Stimulated activated naive CD4-positive, alpha-beta T cell treated with Interleukin-2 at 50 U/mL for 16 hours (primary cell): ENCODE results near the gene FNDC3A.
"Not testable (repeated sequence)": the region's sequence is repeated elsewhere in the genome, so short reads cannot be mapped to it uniquely, and the experiment has no call there.

ENCODE experiments used
- DNase-seq: peaks from one replicate; lab custom pipeline; 2025; lab: John Stamatoyannopoulos, UW

FNDC3A gene

DNA sequence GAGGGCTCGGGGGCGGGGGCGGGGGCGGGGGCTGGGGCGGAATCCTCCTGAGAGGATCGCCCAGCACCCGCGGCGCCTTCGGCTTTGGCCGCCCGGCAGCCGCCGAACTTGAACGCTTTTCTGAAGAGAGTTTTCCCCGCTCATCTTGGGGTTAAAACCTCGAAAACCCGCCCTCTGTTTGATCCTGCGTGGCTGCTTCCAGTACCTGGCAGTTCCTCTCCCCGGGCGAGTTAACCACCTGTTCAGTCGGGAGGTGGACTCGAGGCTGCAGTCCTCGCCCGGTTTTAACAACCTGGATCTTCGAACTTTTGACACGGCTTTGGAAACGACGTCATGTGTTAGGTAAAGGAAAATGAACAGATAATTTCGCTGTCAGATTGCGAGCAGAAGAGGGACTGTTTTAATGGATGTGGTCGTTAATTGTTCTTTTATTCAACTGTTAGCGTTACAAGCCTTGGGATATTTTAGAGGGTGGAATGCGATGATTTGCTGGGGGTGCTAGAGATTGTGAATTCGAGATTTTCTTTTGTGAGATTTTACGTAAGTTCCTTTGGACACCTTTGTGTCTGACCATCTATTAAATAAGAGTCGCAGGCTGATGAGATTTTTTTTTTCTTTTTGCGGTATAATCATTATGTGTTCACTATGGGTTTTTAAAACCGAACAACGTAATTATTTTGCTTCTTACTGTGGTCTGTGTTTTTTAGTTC is 1.0 kb downstream of the FNDC3A start:
- no peak for DNase-seq

GRCh38 chr13:48977286-48977625 is 1.5 kb downstream of the FNDC3A start:
- DNase-seq = no peak

DNA sequence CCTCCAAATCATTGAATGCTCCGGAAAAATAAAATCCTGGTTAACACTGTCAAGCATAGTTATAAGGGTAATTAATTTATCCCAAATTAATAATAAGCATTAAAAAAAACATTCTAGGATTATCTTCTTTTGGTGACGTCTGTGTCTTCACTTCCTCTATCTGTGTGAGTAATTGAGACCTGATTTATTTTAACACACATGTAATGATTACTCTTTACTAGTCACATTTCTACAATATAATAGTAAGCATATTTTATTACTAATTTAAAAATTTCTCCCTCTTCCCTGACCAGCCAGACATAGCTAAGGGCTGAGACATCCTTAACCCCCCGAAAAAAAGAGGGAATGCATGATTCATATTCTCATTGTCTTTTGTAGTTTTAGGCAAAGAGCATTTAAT is 2.3 kb downstream of the FNDC3A start:
- DNase-seq = no peak

DNA sequence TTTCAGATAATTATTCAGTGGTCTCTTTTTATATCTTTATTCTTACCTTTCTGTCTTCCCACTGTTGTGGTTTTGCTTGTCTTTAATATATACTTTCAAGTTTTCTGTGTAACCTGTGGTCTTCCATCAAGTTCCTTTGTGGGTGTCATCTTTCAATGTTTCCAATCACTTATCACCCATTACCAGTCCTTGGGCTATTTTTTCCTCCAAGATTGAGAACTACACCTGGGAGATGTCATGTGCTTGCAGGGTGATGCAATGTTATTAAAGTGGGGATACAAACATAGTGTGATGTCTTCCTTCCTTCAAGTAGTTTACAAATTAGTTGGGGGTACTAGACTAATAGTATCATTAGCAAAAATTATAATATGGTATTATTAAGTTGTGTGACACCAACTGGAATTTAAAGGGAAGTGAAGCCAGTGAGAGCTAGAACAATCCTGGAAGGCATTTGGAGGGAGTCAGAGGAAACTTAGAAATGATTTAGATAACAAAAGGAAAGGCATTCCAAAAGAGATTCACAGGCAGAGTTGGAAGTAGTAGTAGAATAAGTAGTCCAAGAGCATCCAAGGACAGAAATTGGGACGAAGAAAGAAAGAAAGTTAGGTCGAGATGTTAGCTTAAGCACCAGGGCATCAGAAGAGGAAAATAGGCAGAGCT is 3.4 kb downstream of the FNDC3A start:
- no peak for DNase-seq

DNA sequence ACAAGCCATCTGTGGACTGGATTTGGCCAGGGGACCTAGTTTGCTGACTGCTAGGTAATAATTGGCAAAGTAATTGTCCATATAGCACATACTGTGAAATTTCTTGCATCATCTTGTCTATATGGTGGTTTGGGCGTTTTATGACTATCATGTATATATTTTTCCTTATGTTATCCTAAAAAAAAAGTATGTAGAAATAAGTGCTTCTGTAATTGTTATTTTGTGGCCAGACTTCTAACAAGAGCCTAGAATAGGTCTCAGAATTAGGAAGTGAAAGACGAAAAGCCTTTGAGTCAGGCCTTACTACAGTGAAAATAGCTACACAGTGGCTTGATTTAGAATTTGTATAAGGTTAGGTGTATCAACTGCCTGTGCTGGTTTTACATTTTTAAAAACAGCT is 4.2 kb downstream of the FNDC3A start:
- DNase-seq = no peak

DNA sequence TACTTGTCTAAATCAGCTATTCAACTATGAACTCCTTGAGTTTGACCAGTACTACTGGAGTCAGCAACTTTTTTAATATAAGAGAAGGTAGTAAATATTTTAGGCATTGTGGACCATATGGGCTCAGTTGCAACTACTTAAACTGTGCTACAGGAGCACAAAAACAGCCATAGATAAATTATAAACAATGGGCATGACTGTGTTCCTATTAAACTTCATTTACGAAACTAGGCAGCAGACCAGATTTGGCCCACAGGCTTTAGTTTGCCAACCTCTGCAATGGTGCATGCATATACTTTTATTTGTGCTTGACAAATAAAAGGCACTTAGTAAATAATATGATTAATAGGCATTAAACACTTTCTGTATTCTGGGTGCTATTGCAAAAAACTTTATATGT is 7.6 kb downstream of the FNDC3A start:
- no peak for DNase-seq

DNA sequence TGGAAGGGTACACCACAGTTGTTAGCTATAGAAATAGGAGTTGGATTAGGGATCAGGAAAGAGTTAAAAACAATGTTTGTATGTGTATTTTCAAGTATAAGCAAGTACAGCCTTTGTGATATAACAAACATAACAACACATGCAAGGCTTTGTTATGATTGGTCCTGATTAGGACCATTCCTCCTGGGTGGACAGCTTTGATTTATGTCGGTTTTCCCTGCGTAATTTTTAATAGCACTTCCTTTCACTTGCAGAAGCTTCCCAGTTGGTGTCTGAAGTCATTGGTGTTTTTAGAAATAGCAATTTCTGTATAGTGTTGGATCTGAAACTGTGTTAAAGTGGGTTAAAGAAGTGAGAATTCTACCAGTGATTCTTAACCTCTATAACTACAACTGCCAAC is 10.0 kb downstream of the FNDC3A start:
- no peak for DNase-seq

GRCh38 chr13:48990900-48991299 is 15.2 kb downstream of the FNDC3A start:
- DNase-seq = no peak

DNA sequence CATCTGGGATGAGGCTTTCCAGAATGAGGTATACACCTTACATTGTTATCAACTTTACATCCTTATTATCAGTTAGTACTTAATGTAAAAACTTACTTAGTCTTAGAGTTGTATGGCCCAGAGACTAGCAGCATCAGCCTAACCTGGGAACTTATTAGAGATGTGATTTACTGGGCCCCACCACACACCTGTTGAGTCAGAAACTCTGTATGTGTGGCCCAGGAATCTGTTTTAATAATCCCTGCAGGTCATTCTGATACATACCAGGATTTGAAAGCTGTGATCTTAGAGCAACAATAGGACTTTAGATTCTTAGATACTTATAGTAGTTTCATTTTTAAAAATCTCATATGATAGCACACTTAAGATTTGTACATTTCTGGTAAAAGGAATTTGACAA is 17.4 kb downstream of the FNDC3A start:
- DNase-seq = no peak

GRCh38 chr13:48994706-48995105 is 19.0 kb downstream of the FNDC3A start:
- DNase-seq = no peak

- DNase-seq = no peak
Observed at GRCh38 chr13:48998641-48999292, 23.1 kb downstream of the FNDC3A start.

DNA sequence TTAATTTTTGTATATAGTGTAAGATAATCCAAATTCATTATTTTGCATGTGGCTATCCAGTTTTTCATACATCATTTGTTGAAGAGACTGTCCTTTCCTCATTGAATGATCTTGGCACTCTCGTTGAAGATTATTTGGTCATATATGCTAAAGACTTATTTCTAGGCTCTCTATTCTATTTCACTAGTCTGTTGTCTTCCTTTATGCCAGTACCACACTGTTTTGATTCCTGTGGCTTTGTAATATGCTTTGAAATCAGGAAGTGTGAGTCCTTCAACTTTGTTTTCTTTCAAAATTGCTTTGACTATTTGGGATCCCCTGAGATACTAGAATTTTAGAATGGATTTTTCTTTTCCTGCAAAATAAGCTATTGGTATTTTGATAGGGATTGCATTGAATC is 24.5 kb downstream of the FNDC3A start:
- DNase-seq = no peak

DNA sequence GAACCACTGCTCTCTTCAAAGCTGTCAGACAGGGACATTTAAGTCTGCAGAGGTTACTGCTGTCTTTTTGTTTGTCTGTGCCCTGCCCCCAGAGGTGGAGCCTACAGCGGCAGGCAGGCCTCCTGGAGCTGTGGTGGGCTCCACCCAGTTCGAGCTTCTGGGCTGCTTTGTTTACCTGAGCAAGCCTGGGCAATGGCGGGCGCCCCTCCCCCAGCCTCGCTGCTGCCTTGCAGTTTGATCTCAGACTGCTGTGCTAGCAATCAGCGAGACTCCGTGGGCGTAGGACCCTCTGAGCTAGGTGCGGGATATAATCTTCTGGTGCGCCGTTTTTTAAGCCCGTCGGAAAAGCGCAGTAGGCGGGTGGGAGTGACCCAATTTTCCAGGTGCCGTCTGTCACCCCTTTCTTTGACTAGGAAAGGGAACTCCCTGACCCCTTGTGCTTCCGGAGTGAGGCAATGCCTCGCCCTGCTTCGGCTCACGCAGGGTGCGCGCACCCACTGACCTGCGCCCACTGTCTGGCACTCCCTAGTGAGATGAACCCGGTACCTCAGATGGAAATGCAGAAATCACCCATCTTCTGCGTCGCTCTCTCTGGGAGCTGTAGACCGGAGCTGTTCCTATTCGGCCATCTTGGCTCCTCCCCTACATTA is 43.4 kb downstream of the FNDC3A start:
- DNase-seq = not testable (repeated sequence)

GRCh38 chr13:49020328-49020727 is 44.6 kb downstream of the FNDC3A start:
- DNase-seq = no peak

DNA sequence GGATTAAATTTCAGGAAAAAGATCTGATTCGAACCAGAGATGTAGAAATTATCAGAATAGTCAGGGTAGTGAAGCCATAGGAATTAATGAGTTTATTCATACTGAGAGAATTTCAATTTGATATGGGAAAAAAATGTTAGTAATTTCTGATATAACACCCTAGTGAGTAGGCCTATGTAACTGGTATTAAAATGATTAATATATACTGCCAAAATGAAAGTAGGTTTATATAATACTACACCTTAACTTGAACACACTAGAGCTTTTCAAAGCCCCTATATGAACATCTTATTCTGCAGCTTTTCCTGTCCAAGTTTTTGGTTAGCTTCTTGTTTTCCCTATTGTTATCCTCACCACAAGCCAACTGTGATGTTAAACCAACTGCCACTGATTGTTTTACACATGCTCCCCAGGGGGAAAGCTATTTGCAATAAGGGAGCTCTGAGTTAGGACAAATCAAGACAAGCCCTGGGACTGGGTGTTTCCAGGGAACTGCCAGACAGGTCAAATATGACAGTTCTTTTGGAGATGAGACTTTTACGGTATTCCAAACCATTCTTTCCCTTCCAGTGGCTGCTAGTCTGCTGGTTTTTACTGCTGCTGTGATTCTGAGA is 45.3 kb downstream of the FNDC3A start:
- no peak for DNase-seq

DNA sequence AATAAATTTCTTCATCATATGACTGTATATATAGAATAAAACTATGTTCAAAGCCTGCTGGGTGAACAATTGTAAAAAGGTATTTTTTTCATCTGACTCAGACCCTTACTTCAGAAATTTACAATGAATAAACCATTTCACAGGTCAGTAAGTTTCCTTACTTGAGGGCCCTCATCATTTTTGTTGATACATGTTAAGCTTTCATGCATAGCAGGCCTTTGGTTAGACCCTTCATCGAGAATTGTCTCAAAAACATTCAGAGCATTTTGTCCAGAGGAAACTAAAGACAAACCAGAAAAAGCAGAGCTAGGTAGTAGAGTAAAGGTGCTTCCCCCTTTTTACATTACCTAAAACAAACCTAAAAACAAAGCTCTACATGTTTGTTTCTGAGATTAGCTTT is 46.2 kb downstream of the FNDC3A start:
- DNase-seq = no peak

DNA sequence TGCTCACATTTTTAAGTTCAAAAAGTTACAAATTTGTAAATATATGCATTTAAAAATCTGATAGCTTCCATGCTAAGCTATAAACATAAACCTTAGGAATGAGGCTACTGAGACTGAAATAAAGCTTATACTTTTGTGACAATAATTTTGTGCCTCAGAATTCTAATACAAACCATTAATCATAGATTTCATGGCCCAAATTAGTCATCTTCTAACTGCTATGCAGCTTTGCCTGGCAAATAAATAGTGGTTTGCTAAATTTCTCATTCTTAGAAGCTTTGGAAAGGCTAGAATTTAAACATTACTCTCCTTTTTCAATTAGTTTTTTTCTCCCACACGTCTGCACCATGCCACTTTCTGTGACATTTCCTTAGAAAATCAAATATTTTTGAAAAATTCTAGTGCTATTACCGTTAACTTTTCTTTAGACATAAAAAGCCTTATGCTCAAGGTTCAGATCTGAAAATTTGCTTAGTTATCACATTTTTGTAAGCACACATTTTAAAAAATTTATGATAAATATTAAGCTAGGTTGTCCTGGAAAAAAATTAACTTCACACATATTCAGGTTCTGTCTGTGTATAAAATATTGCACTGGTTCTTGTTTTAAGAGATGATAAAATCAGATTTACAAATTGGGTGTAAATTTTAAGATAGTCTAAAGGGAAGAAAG is 46.9 kb downstream of the FNDC3A start:
- no peak for DNase-seq

- no peak for DNase-seq
Observed at GRCh38 chr13:49023431-49023830, 47.7 kb downstream of the FNDC3A start.

DNA sequence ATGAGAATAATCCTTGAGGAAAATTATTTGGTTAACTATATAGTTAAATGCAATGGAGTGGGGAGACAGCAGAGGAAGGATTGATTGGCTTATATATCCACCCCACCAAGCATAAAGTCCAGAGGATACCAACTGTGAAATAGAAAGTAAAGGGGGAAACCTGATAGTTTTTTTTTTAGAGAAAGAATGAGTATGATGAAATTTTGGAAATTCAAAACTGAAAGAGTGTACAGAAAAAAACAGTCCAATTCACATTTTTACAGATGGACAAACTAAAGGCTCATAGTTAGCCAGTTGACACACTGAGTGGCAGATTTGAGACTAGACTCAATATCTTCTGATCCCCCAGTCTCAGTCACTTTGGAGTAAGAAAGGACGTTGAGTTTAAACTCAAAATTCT is 51.1 kb downstream of the FNDC3A start:
- no peak for DNase-seq

GRCh38 chr13:49029570-49029969 is 53.9 kb downstream of the FNDC3A start:
- no peak for DNase-seq

DNA sequence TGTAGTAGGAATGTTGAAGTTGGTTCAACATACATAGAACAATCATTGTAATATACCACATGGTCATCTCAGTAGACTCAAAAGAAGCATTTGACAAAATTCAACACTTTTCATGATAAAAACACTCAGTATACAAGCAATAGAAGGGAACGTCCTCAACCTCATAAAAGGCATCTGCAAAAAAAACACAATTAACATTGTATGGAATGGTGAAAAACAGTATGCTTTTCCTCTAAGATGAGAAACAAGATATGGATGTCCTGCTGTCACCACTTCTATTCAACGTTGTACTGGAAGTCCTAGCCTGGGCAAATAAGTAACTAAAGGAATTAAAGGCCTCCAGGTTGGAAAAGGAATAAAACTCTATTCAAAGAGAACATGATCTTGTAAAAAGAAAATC is 54.5 kb downstream of the FNDC3A start:
- no peak for DNase-seq

DNA sequence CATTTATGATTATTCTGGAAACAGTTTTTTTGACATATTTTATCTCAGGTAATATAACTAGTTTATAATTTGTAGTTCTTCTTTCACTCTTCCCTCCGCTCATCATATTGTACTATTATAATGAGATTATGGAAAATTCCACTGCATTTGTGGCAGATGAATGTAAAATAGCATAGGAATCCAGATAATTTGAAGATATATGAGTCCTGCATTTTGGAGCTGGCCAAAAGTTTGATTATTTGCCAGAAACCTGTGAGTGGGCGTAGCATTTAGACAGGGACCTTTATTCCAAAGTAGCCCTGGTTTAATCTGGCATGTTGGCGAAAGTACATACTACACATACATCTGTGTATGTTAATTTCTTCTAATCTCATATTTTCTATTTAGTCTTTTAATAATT is 65.2 kb downstream of the FNDC3A start:
- DNase-seq = no peak
